Right ventricle myocardium superior (tissue), 1 donor: Measurements from ENCODE around the gene SYPL2. TPM values are rescaled to one million over a fixed set of nuclear protein-coding genes. Genes with fewer than 3 reads are reported as not detected.

Experiments used
- ATAC-seq: fragments of 200-7000 bp; cut with Tn5 transposase; one replicate; pipeline ENCODE4 v1.9.1; 2020; ENCODE audit warnings: mild to moderate bottlenecking; ENCODE audit not compliant: poor library complexity
- DNase-seq: peaks from one replicate; pipeline ENCODE4 v3.0.0-alpha.2; 2020
- intact Hi-C: fragments of 100-400 bp; cut with DNase I; formaldehyde crosslinking; loops from one replicate; pipeline ENCODE4 v1.11.2; 2022
- total RNA-seq: library from RNA; stranded (reverse); fragmentation: NEBNext Ultra II Directional; extraction: Animal tissue kit (Norgen Biotek cat#: 25700); gene quantifications from one replicate; pipeline ENCODE4 v1.2.1, GENCODE V29; 2021
- donor health status: DM: no; HTN: yes; CAD: no; lungs with severe emphysema.

SYPL2 gene
- total RNA-seq, 1 donor from 2014 or later = 28.9 TPM

DNA sequence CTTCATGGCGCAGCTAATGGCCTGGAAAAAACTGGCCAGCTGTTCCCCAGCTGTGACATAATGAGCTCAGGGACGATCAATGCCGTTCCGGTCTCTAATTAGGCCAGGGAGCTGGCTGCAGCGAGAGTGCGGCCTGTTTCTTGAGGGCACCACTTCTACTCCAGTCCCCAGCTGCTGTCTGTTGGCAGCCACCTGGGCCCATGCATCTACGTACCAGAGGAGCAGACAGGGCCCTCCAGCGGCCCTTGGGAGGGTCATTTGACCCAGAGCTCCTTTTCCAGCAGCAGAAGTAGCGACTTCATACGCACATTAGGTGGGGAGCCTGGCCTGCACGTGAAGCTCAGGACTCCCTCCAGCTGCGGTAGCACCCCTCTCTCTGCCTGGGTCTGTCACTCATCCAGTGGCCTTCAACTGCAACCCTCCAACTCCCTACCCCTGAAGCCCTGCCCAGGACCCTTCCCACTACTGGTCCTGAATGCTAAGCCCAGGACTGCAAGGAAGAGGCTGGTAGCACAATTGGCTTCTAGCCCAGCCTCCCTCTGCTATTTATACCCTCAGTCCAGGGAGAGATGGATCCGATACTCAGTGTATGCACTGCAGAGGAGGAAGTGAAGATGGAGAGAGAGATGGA is 64.2 kb downstream of the SYPL2 start:
- ATAC-seq (no peak), DNase-seq (no peak)
- intact Hi-C loops = loop anchor here (10.0 kb wide), 1 partner anchor 256 kb away; no protein-coding TSS in a partner anchor

DNA sequence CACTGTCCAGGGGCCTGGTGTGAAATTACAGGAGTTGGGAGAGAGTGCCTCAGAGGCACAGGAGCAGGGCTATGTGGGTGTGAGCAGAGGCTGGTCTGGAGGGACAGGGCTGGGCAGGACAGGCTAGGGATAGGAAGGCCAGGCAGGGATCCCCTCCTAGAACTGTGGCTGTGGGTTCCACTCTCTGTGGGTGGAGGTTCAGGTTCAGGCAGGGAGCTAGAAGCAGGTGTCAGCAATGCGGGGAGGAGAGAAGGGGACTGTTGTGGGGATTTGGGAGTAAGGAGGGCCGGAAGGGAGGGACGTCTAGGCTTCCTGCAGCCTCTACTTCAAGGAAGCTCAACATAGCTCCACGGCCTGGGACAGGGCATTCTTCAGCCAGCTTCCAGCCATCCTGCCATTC is 65.0 kb downstream of the SYPL2 start:
- ATAC-seq = no peak
- intact Hi-C loops = loop anchor here (10.0 kb wide), 1 partner anchor 257 kb away; no protein-coding TSS in a partner anchor
- DNase-seq = no peak

Other genes starting within 250 kb of the SYPL2 start
- 6.3 TPM for gene CELSR2, start 217.0 kb upstream of the SYPL2 start, total RNA-seq
- 0.73 TPM for gene PSRC1, start 183.4 kb upstream of the SYPL2 start, total RNA-seq
- gene MYBPHL, start 159.5 kb upstream of the SYPL2 start, total RNA-seq = 0.73 TPM
- 127 TPM for gene SORT1, start 68.6 kb upstream of the SYPL2 start, total RNA-seq
- gene PSMA5, start 40.1 kb upstream of the SYPL2 start, total RNA-seq = 56.8 TPM
- 2.4 TPM for gene ATXN7L2, start 17.4 kb downstream of the SYPL2 start, total RNA-seq
- 5.3 TPM for gene CYB561D1, start 27.5 kb downstream of the SYPL2 start, total RNA-seq
- gene AMIGO1, start 43.2 kb downstream of the SYPL2 start, total RNA-seq = 19.3 TPM
- 0.32 TPM for gene GPR61, start 73.3 kb downstream of the SYPL2 start, total RNA-seq
- 2.4 TPM for gene GNAI3, start 82.1 kb downstream of the SYPL2 start, total RNA-seq
- gene GNAT2, start 153.1 kb downstream of the SYPL2 start, total RNA-seq = not detected
- 11.5 TPM for gene AMPD2, start 153.3 kb downstream of the SYPL2 start, total RNA-seq
- 37.3 TPM for gene GSTM4, start 189.6 kb downstream of the SYPL2 start, total RNA-seq
- gene GSTM2, start 201.5 kb downstream of the SYPL2 start, total RNA-seq = 70.8 TPM
- gene GSTM1, start 221.3 kb downstream of the SYPL2 start, total RNA-seq = not detected
- 2.6 TPM for gene GSTM5, start 245.7 kb downstream of the SYPL2 start, total RNA-seq